Keratinocyte (primary cell): ENCODE results near the gene KDM8. TPM values are rescaled to one million over a fixed set of nuclear protein-coding genes. Genes with fewer than 3 reads are reported as not detected.

Source experiments
- DNase-seq: peaks from one replicate; pipeline ENCODE4 v3.0.0-alpha.2; 2011; ENCODE audit warnings: low read depth, missing footprints, low spot score
- FAIRE-seq: peaks from 2 replicates; lab custom pipeline; 2011; peaks lifted over from hg19 to GRCh38; lab: Jason Lieb, UNC
- H2AFZ ChIP-seq: 2 replicates; pipeline ENCODE4 v1.6.0; 2012; ENCODE audit warnings: low read length, control low read depth, inconsistent platforms; ENCODE audit not compliant: control insufficient read depth
- H3K27ac ChIP-seq: 2 replicates; pipeline ENCODE4 v1.5.1; 2011; ENCODE audit warnings: low read length; ENCODE audit not compliant: control insufficient read depth, insufficient read depth
- H3K27me3 ChIP-seq: 3 replicates; pipeline ENCODE4 v1.6.0; 2011; ENCODE audit warnings: low read length; ENCODE audit not compliant: control insufficient read depth, insufficient read depth; ENCODE audit errors: extremely low read depth
- H3K36me3 ChIP-seq, 2 experiments: 2 replicates in 1 of 2; 3 replicates in 1 of 2; pipeline ENCODE4 v1.5.1; 2011; ENCODE audit warnings: low read length in 2 of 2, mild to moderate bottlenecking in 1 of 2; ENCODE audit not compliant: control insufficient read depth in 2 of 2, insufficient read depth in 2 of 2; ENCODE audit errors: extremely low read depth in 1 of 2
- H3K4me1 ChIP-seq: 3 replicates; pipeline ENCODE4 v1.5.1; 2011; ENCODE audit warnings: low read length; ENCODE audit not compliant: control insufficient read depth, insufficient read depth; ENCODE audit errors: extremely low read depth
- H3K4me2 ChIP-seq: 3 replicates; pipeline ENCODE4 v1.6.0; 2011; ENCODE audit warnings: low read depth, low read length; ENCODE audit not compliant: control insufficient read depth, insufficient read depth; ENCODE audit errors: extremely low read depth
- H3K4me3 ChIP-seq, 3 experiments: fragments of 200-600 bp in 1 of 3; sonication (generic) in 1 of 3; 2 replicates in 2 of 3; 3 replicates in 1 of 3; pipeline ENCODE4 v1.5.1; 2011 to 2016; ENCODE audit warnings: low read length in 3 of 3, mild to moderate bottlenecking in 3 of 3, control low read depth in 2 of 3, inconsistent platforms in 1 of 3, low read depth in 1 of 3, mixed read lengths in 1 of 3, mixed run types in 1 of 3, moderate library complexity in 1 of 3; ENCODE audit not compliant: control insufficient read depth in 2 of 3, insufficient read depth in 2 of 3; ENCODE audit errors: extremely low read depth in 1 of 3
- H3K79me2 ChIP-seq: 2 replicates; pipeline ENCODE4 v1.6.0; 2012; ENCODE audit warnings: low read length; ENCODE audit not compliant: control insufficient read depth, insufficient read depth
- H3K9ac ChIP-seq: 3 replicates; pipeline ENCODE4 v1.6.0; 2011; ENCODE audit warnings: low read length; ENCODE audit not compliant: control insufficient read depth, insufficient read depth; ENCODE audit errors: extremely low read depth
- H3K9me1 ChIP-seq: 3 replicates; pipeline ENCODE4 v1.6.0; 2011; ENCODE audit warnings: low read length; ENCODE audit not compliant: control insufficient read depth, insufficient read depth; ENCODE audit errors: extremely low read depth
- H3K9me3 ChIP-seq: 2 replicates; pipeline ENCODE4 v1.5.1; 2012; ENCODE audit warnings: low read depth, low read length; ENCODE audit not compliant: control insufficient read depth
- H4K20me1 ChIP-seq: 3 replicates; pipeline ENCODE4 v1.6.0; 2011; ENCODE audit warnings: low read length; ENCODE audit not compliant: control insufficient read depth, insufficient read depth; ENCODE audit errors: extremely low read depth
- CTCF ChIP-seq, 3 experiments: IDR thresholded peaks in 1 of 3; conservative IDR thresholded peaks in 1 of 3; optimal IDR thresholded peaks in 1 of 3; 2 replicates in 2 of 3; 3 replicates in 1 of 3; pipeline versions ENCODE3 to v1.5.1; 2011; ENCODE audit warnings: low read length in 3 of 3, mild to moderate bottlenecking in 3 of 3, moderate library complexity in 2 of 3, control low read depth in 1 of 3, inconsistent platforms in 1 of 3; ENCODE audit not compliant: insufficient read depth in 2 of 3; ENCODE audit errors: extremely low read depth in 1 of 3
- EZH2 ChIP-seq: IDR thresholded peaks from one replicate; pipeline ENCODE4 v1.6.1; 2012; ENCODE audit warnings: inconsistent platforms, mild to moderate bottlenecking, low read length, moderate library complexity
- dilution Hi-C: fragments of 300-500 bp; cut with MboI; formaldehyde crosslinking; loops from one replicate; pipeline ENCODE4 v1.7.0; 2020; ENCODE audit warnings: low sequenced_read_pairs; ENCODE audit not compliant: extremely low pct_ligation_motif_present
- polyA plus RNA-seq, 5 experiments: library from polyadenylated mRNA; depleted of rRNA in 3 of 5; stranded (reverse) in 3 of 5; stranded (forward) in 1 of 5; unstranded in 1 of 5; fragments of >200 nt; gene quantifications; 1 replicate in 1 of 5; 2 replicates in 3 of 5; 3 replicates in 1 of 5; pipeline versions ENCODE4 v1.2.1 to v1.2.3, GENCODE V29; 2011 to 2012; ENCODE audit warnings: missing spikeins in 2 of 5, low read depth in 1 of 5, low replicate concordance in 1 of 5

Gene KDM8
- polyA plus RNA-seq, 1 donor (not counting 4 experiments of a cell fraction or from before 2014, with no cell fraction given): 1.5 TPM

- Histone ChIP-seq H3K36me3 (no peaks in the 10 kb centered on the region), H4K20me1 (no peaks in the 10 kb centered on the region), H3K4me2 (no peak overlapping the region), H3K27me3 (no peaks in the 10 kb centered on the region), H3K79me2 (no peaks in the 10 kb centered on the region), H3K4me3 (no peak overlapping the region), H3K9ac (no peak overlapping the region), H3K9me1 (no peaks in the 10 kb centered on the region), H3K9me3 (no peaks in the 10 kb centered on the region), H3K4me1 (no peaks in the 10 kb centered on the region), H3K27ac (no peak overlapping the region), H2AFZ (no peak overlapping the region)
- DNase-seq (no peak), FAIRE-seq (no peak)
- dilution Hi-C loops: no loop called here
- TF ChIP-seq CTCF (optimal IDR thresholded peaks at IDR 0.05 in 1 of 3, IDR thresholded peaks at IDR 0.05 in 1 of 3, conservative IDR thresholded peaks at IDR 0.05 in 1 of 3; ENCODE audit: extremely low read depth in 1 of 3, insufficient read depth in 2 of 3, low read length in 3 of 3) (no peak), EZH2 (no peak)
Measured at GRCh38 chr16:27189335-27189972, 13.9 kb upstream of the KDM8 start.

- Histone ChIP-seq H3K27ac (no peak overlapping the region), H3K9me1 (no peaks in the 10 kb centered on the region), H3K4me1 (peaks cover 5% of the 10 kb centered on the region), H3K4me2 (no peak overlapping the region), H3K9me3 (no peaks in the 10 kb centered on the region), H3K4me3 (no peak overlapping the region), H3K27me3 (no peaks in the 10 kb centered on the region), H3K79me2 (no peaks in the 10 kb centered on the region), H3K36me3 (no peaks in the 10 kb centered on the region), H4K20me1 (no peaks in the 10 kb centered on the region), H3K9ac (no peak overlapping the region), H2AFZ (no peak overlapping the region)
- no peak for TF ChIP-seq EZH2
- no peak for TF ChIP-seq CTCF (optimal IDR thresholded peaks at IDR 0.05 in 1 of 3, IDR thresholded peaks at IDR 0.05 in 1 of 3, conservative IDR thresholded peaks at IDR 0.05 in 1 of 3; ENCODE audit: extremely low read depth in 1 of 3, insufficient read depth in 2 of 3, low read length in 3 of 3)
- no peak for DNase-seq
- dilution Hi-C loops: no loop called here
- FAIRE-seq: no peak
Measured at GRCh38 chr16:27190316-27190871, 12.9 kb upstream of the KDM8 start.
